ENCODE results near the gene PACS2. TPM values are rescaled to one million over a fixed set of nuclear protein-coding genes. Genes with fewer than 3 reads are reported as not detected.

PACS2 gene
- polyA plus RNA-seq, 1 of the 3 experiments (the other 2 are of a cell fraction) = 42.7 TPM

DNA sequence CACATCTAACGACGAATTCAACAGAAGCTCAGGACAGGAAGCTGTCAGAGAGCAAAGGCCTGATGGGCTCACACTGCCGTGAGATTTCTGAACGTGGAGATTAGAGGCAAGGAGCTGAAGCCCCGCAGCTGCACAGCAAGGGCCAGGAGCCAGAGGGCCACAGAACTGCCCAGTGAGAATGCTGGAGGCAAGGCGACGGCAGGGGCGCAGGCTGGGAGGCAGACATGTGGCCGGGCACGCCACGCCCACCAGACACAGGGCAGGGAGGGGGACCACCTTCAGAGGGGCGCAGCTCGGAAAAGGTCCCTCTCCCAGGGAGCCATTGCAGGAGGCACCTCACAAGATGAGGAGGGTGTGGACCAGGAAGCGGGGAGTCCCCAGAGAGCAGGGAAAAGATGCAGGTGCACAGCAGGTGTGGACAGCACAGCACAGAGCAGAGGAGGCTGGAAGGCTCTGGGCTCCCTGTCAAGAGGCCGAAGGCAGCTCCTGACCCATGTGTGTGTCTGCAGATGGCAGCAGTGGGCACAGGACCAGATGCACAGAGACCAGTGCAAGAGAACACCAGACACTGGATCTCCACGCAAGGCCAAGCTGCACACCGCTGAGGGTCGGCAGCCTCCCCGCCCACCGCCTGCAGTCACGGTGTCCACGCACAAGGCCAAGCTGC is 43.2 kb upstream of the PACS2 start:
- Histone ChIP-seq H3K9me2 (no peaks in the 10 kb centered on the region), H3K27me3 (ENCODE audit: insufficient read depth) (no peaks in the 10 kb centered on the region), H3K9me3 (no peaks in the 10 kb centered on the region), H3K79me2 (ENCODE audit: insufficient read depth) (peaks cover 10% of the 10 kb centered on the region; the same call in 1 of the 2 replicates), H3K4me2 (no peak overlapping the region), H3F3A (replicated peaks; ENCODE audit: insufficient read depth) (no peaks in the 10 kb centered on the region), H3K9ac (no peak overlapping the region), H3K4me3 (ENCODE audit: low read depth in 2 of 2, low read length in 1 of 2) (no peak overlapping the region), H4K20me1 (ENCODE audit: insufficient read depth) (peaks cover 17% of the 10 kb centered on the region; the same call in 1 of the 2 replicates), H3K36me3 (replicated peaks in 1 of 2; ENCODE audit: control insufficient read depth in 1 of 2, insufficient read depth in 2 of 2, low read length in 1 of 2) (peaks cover 0 to 3% of the 10 kb centered on the region in 2 experiments), H3K4me1 (ENCODE audit: control insufficient read depth in 1 of 2, insufficient read depth in 2 of 2, low read depth in 1 of 2, low read length in 1 of 2) (peaks cover 0 to 23% of the 10 kb centered on the region in 2 experiments; a peak in 1 of 4 replicates), H2AFZ (ENCODE audit: low read depth) (no peak overlapping the region), H3K27ac (ENCODE audit: low read depth in 2 of 2, low read length in 1 of 2) (no peak overlapping the region; a peak in 1 of 4 replicates)
- DNase-seq = peak; percentile 68
- ChIA-PET POLR2A (no interaction called here), CTCF (interaction anchor here (0.6 to 2.5 kb wide), 12 partner anchors 10 to 80 kb away, joined by 3 to 15 read pairs (median 6); partner anchors contain the start of genes BTBD6 and PACS2)
- WGBS (ENCODE audit: low lambda C conversion rate) = 90% methylated on average over 12 of the region's 22 CpGs
- TF ChIP-seq GATA2 (CRISPR knock-in tag; IDR thresholded peaks at IDR 0.05) (no peak), RFX5 (IDR thresholded peaks at IDR 0.05; ENCODE audit: low read length) (no peak), FOXJ3 (CRISPR knock-in tag; IDR thresholded peaks at IDR 0.05) (no peak), POLR2AphosphoS5 (IDR thresholded peaks at IDR 0.05; ENCODE audit: low read depth, low read length) (no peak), RAD21 (IDR thresholded peaks at IDR 0.05; ENCODE audit: low read length) (peak; percentile 50), MXI1 (IDR thresholded peaks at IDR 0.05; ENCODE audit: low read depth, low read length) (0 out of 2 replicates have a peak, but pooled peaks have one; percentile 25), SIN3A (IDR thresholded peaks at IDR 0.05; ENCODE audit: borderline replicate concordance, low read depth, low read length) (no peak), ELF1 (IDR thresholded peaks at IDR 0.05) (no peak), CTCF (IDR thresholded peaks at IDR 0.05) (no peak), SMC3 (IDR thresholded peaks at IDR 0.05; ENCODE audit: low read depth, low read length) (peak; percentile 49; the same call in 1 of the 2 replicates), TAF1 (IDR thresholded peaks at IDR 0.05; ENCODE audit: borderline replicate concordance, low read depth, low read length) (no peak), EP300 (IDR thresholded peaks at IDR 0.05; ENCODE audit: borderline replicate concordance in 1 of 2, low read depth in 1 of 2, low read length in 1 of 2) (no peak)
- TF ChIP-seq, protein P1, sequence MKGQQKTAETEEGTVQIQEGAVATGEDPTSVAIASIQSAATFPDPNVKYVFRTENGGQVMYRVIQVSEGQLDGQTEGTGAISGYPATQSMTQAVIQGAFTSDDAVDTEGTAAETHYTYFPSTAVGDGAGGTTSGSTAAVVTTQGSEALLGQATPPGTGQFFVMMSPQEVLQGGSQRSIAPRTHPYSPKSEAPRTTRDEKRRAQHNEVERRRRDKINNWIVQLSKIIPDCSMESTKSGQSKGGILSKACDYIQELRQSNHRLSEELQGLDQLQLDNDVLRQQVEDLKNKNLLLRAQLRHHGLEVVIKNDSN (IDR thresholded peaks at IDR 0.05; ENCODE audit: borderline replicate concordance, low read depth) = no peak

GRCh38 chr14:105272623-105273022 is 41.9 kb upstream of the PACS2 start:
- H3K4me1 ChIP-seq (ENCODE audit: control insufficient read depth in 1 of 2, insufficient read depth in 2 of 2, low read depth in 1 of 2, low read length in 1 of 2) = peaks cover 0 to 23% of the 10 kb centered on the region in 2 experiments; a peak in 1 of 4 replicates
- no peaks in the 10 kb centered on the region for H3K27me3 ChIP-seq (ENCODE audit: insufficient read depth)
- no peak overlapping the region for H3K9ac ChIP-seq
- no peaks in the 10 kb centered on the region for H3K9me2 ChIP-seq
- DNase-seq = no peak
- H3K79me2 ChIP-seq (ENCODE audit: insufficient read depth) = peaks cover 7% of the 10 kb centered on the region; the same call in 1 of the 2 replicates
- POLR2A ChIA-PET = no interaction called here
- no peaks in the 10 kb centered on the region for H3K9me3 ChIP-seq
- no peak overlapping the region for H3K4me3 ChIP-seq (ENCODE audit: low read depth in 2 of 2, low read length in 1 of 2)
- H2AFZ ChIP-seq (ENCODE audit: low read depth) = no peak overlapping the region
- H3K36me3 ChIP-seq (replicated peaks in 1 of 2; ENCODE audit: control insufficient read depth in 1 of 2, insufficient read depth in 2 of 2, low read length in 1 of 2) = peaks cover 0 to 3% of the 10 kb centered on the region in 2 experiments
- no peak overlapping the region; a peak in 1 of 4 replicates for H3K27ac ChIP-seq (ENCODE audit: low read depth in 2 of 2, low read length in 1 of 2)
- 85% methylated on average over 7 of the region's 15 CpGs for WGBS (ENCODE audit: low lambda C conversion rate)
- H3F3A ChIP-seq (replicated peaks; ENCODE audit: insufficient read depth) = no peaks in the 10 kb centered on the region
- H4K20me1 ChIP-seq (ENCODE audit: insufficient read depth) = peaks cover 15% of the 10 kb centered on the region; the same call in 1 of the 2 replicates
- no peak overlapping the region for H3K4me2 ChIP-seq
- CTCF ChIA-PET = interaction anchor here (0.7 to 2.5 kb wide), 7 partner anchors 9 to 186 kb away, joined by 3 to 15 read pairs (median 7); no protein-coding TSS in a partner anchor
- TF ChIP-seq RAD21 (IDR thresholded peaks at IDR 0.05; ENCODE audit: low read length) (no peak), GABPA (IDR thresholded peaks at IDR 0.05; ENCODE audit: low read depth) (no peak), EP300 (IDR thresholded peaks at IDR 0.05; ENCODE audit: borderline replicate concordance in 1 of 2, low read depth in 1 of 2, low read length in 1 of 2) (no peak), JUND (IDR thresholded peaks at IDR 0.05) (no peak), NRF1 (IDR thresholded peaks at IDR 0.05; ENCODE audit: low read depth, low read length) (no peak), USF2 (IDR thresholded peaks at IDR 0.05; ENCODE audit: borderline replicate concordance, low read depth, low read length) (no peak), TAF1 (IDR thresholded peaks at IDR 0.05; ENCODE audit: borderline replicate concordance, low read depth, low read length) (no peak), RFX5 (IDR thresholded peaks at IDR 0.05; ENCODE audit: low read length) (no peak)
- TF ChIP-seq, protein P1 (IDR thresholded peaks at IDR 0.05; ENCODE audit: borderline replicate concordance, low read depth) = no peak
- TF ChIP-seq, protein P2, sequence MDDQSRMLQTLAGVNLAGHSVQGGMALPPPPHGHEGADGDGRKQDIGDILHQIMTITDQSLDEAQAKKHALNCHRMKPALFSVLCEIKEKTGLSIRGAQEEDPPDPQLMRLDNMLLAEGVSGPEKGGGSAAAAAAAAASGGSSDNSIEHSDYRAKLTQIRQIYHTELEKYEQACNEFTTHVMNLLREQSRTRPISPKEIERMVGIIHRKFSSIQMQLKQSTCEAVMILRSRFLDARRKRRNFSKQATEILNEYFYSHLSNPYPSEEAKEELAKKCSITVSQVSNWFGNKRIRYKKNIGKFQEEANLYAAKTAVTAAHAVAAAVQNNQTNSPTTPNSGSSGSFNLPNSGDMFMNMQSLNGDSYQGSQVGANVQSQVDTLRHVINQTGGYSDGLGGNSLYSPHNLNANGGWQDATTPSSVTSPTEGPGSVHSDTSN (IDR thresholded peaks at IDR 0.05) = no peak
- TF ChIP-seq, protein P3, sequence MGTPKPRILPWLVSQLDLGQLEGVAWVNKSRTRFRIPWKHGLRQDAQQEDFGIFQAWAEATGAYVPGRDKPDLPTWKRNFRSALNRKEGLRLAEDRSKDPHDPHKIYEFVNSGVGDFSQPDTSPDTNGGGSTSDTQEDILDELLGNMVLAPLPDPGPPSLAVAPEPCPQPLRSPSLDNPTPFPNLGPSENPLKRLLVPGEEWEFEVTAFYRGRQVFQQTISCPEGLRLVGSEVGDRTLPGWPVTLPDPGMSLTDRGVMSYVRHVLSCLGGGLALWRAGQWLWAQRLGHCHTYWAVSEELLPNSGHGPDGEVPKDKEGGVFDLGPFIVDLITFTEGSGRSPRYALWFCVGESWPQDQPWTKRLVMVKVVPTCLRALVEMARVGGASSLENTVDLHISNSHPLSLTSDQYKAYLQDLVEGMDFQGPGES (IDR thresholded peaks at IDR 0.05; ENCODE audit: low read depth, low read length) = no peak

Measured in SK-N-SH (cell line).